MM.1S (cell line): ENCODE data around the gene FIGNL2.
"Not testable (repeated sequence)": the region's sequence is repeated elsewhere in the genome, so short reads cannot be mapped to it uniquely, and the experiment has no call there.

ENCODE experiments used
- DNase-seq: peaks from one replicate; pipeline ENCODE4 v3.0.0-alpha.2; 2015
- H2AFZ ChIP-seq: fragments of 300-600 bp; sonication (generic); 2 replicates; pipeline ENCODE4 v1.6.0; 2016; ENCODE audit warnings: antibody characterized with exemption, low read length
- H3F3A ChIP-seq: fragments of 300-600 bp; sonication (generic); 2 replicates; pipeline ENCODE4 v1.6.1; 2016; ENCODE audit warnings: mild to moderate bottlenecking, antibody characterized with exemption, low read length, moderate library complexity, mixed read lengths; ENCODE audit not compliant: insufficient read depth
- H3K27ac ChIP-seq: fragments of 300-600 bp; sonication (generic); 2 replicates; pipeline ENCODE4 v1.5.1; 2016; ENCODE audit warnings: mild to moderate bottlenecking, low read length
- H3K27me3 ChIP-seq: fragments of 300-600 bp; sonication (generic); replicated peaks from 2 replicates; pipeline ENCODE4 v1.6.0; 2016; ENCODE audit warnings: low read length; ENCODE audit not compliant: insufficient read depth
- H3K36me3 ChIP-seq: fragments of 300-600 bp; sonication (generic); replicated peaks from 2 replicates; pipeline ENCODE4 v1.6.1; 2016; ENCODE audit warnings: mild to moderate bottlenecking, low read length, mixed read lengths; ENCODE audit not compliant: insufficient read depth
- H3K4me1 ChIP-seq: fragments of 300-600 bp; sonication (generic); 2 replicates; pipeline ENCODE4 v1.6.1; 2016; ENCODE audit warnings: low read length, mixed read lengths
- H3K4me2 ChIP-seq: fragments of 300-600 bp; sonication (generic); 2 replicates; pipeline ENCODE4 v1.6.0; 2016; ENCODE audit warnings: low read depth, low read length
- H3K4me3 ChIP-seq: fragments of 300-600 bp; sonication (generic); 2 replicates; pipeline ENCODE4 v1.5.1; 2016; ENCODE audit warnings: low read length, mixed read lengths
- H3K79me2 ChIP-seq: fragments of 300-600 bp; sonication (generic); 2 replicates; pipeline ENCODE4 v1.6.1; 2016; ENCODE audit warnings: mixed run types, low read length, mixed read lengths
- H3K9ac ChIP-seq: fragments of 300-600 bp; sonication (generic); 2 replicates; pipeline ENCODE4 v1.6.1; 2016; ENCODE audit warnings: low read length, mixed read lengths
- H3K9me2 ChIP-seq: fragments of 300-600 bp; sonication (generic); replicated peaks from 2 replicates; pipeline ENCODE4 v1.6.1; 2016; ENCODE audit warnings: mild to moderate bottlenecking, low read length, mixed read lengths; ENCODE audit not compliant: insufficient read depth
- H3K9me3 ChIP-seq: fragments of 300-600 bp; sonication (generic); replicated peaks from 2 replicates; pipeline ENCODE4 v1.6.1; 2016; ENCODE audit warnings: mild to moderate bottlenecking, low read length, mixed read lengths; ENCODE audit not compliant: insufficient read depth
- H4K20me1 ChIP-seq: fragments of 300-600 bp; sonication (generic); 2 replicates; pipeline ENCODE4 v1.6.1; 2016; ENCODE audit warnings: mild to moderate bottlenecking, low read length, moderate library complexity, mixed read lengths; ENCODE audit not compliant: insufficient read depth
- CTCF ChIP-seq: fragments of 300-600 bp; sonication (generic); IDR thresholded peaks from 2 replicates; pipeline ENCODE4 v1.5.1; 2016; ENCODE audit warnings: antibody characterized with exemption, low read length, mixed read lengths
- EZH2 ChIP-seq: fragments of 300-600 bp; sonication (generic); optimal IDR thresholded peaks from 2 replicates; pipeline ENCODE3; 2017; ENCODE audit warnings: low read depth, mild to moderate bottlenecking, antibody characterized with exemption, low read length, mixed read lengths
- EZH2phosphoT487 ChIP-seq: fragments of 300-600 bp; sonication (generic); IDR thresholded peaks from 2 replicates; pipeline ENCODE4 v1.6.1; 2018; ENCODE audit warnings: antibody characterized with exemption, low read length

FIGNL2 gene

DNA sequence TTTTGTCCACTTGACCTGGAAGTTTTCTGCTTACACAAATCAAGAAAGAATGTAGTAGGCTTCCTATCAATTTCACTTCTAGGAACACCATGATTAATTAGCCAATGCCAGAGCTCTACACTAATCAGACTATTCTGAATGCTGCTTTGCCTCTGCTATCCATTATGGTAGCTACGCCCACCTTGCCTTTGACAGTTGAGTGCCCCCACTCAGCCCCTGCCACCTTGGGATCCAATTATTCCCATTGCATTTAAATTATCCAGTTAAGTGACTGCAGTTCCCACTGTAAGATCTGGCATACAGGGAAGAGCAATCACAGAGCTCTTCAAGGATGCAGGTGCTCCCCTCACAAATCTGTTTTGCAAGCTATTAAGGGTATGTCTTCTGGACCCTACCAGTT lies 47.5 kb downstream of the FIGNL2 start:
- H4K20me1 ChIP-seq: no peaks in the 10 kb centered on the region
- H3K27ac ChIP-seq: no peak overlapping the region
- TF ChIP-seq EZH2 (no peak), EZH2phosphoT487 (no peak), CTCF (no peak)

DNA sequence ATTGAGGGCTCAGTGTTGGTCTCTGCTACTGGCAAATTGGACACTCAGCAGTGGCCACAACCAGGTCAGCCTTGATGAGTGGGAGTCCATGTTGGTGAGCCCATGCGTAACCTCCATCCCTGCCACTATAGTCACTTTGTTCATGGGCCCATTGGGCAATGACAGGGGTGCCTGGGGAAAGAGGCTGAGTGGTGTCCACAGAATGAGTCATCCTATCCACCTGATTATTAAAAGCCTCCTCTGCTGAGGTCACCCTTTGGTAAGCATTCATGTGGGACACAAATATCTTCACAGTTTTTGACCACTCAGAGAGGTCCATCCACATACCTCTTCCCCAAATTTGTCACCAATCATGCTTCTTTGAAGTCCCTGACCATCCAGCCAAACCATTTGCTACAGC lies 50.0 kb downstream of the FIGNL2 start:
- no peak for DNase-seq
- TF ChIP-seq CTCF: no peak
- no peak for TF ChIP-seq EZH2phosphoT487
- no peak for TF ChIP-seq EZH2
- no peaks in the 10 kb centered on the region for H3F3A ChIP-seq

More for the DNA sequence above, 47.5 kb downstream of the FIGNL2 start:
- no peaks in the 10 kb centered on the region for H3F3A ChIP-seq
- H2AFZ ChIP-seq: no peak overlapping the region
- no peak overlapping the region for H3K4me2 ChIP-seq
- no peak for DNase-seq
- H3K79me2 ChIP-seq: no peaks in the 10 kb centered on the region
- H3K4me1 ChIP-seq: no peaks in the 10 kb centered on the region
- H3K9me2 ChIP-seq: no peaks in the 10 kb centered on the region
- H3K36me3 ChIP-seq: no peaks in the 10 kb centered on the region
- no peak overlapping the region for H3K9ac ChIP-seq
- H3K27me3 ChIP-seq: no peaks in the 10 kb centered on the region
- H3K9me3 ChIP-seq: no peaks in the 10 kb centered on the region
- H3K4me3 ChIP-seq: no peak overlapping the region

DNA sequence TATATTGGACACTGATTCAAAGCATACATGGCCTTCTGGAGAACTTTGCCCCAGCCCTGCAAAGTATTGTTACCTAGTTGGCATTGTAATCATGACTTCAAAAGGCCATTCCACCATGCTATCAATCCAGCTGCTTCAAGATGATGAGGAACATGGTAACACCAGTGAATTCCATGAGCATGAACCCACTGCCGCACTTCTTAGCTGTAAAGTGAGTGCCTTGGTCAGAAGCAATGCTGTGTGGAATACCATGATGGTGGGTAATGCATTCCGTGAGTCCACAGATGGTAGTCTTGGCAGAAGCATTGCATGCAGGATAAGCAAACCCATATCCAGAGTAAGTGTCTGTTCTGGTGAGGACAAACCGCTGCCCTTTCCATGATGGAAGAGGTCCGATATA lies 50.5 kb downstream of the FIGNL2 start:
- not testable (repeated sequence) for H3K27ac ChIP-seq, H3K36me3 ChIP-seq, H3K9ac ChIP-seq, H2AFZ ChIP-seq, DNase-seq, H3K4me1 ChIP-seq, H4K20me1 ChIP-seq, H3K9me3 ChIP-seq, H3K9me2 ChIP-seq, H3K4me2 ChIP-seq, H3K4me3 ChIP-seq, H3K27me3 ChIP-seq, H3K79me2 ChIP-seq, H3F3A ChIP-seq

More for the DNA sequence above, 50.0 kb downstream of the FIGNL2 start:
- Histone ChIP-seq H3K4me3 (no peak overlapping the region), H4K20me1 (no peaks in the 10 kb centered on the region), H3K4me1 (no peaks in the 10 kb centered on the region), H2AFZ (no peak overlapping the region), H3K9me2 (no peaks in the 10 kb centered on the region), H3K27me3 (no peaks in the 10 kb centered on the region), H3K4me2 (no peak overlapping the region), H3K9ac (no peak overlapping the region), H3K27ac (no peak overlapping the region), H3K36me3 (no peaks in the 10 kb centered on the region), H3K79me2 (no peaks in the 10 kb centered on the region), H3K9me3 (no peaks in the 10 kb centered on the region)

DNA sequence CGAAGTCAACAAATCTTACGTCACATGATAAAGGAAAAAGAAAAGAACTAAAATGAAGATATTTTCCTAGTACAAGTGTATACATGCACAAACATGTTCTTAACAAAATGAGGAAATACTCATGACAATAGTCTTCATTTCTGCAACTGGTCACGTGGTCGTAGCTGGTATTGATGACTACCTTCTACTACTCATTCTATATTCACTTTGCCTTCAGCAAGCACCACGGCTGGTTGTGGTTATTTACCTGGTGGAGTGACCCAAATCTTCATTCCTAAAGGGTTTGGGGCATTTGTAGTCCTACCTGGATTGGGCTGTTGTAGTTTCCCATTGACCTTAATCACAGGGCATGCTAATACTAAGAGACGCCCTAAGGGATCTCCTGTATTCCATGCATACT lies 51.2 kb downstream of the FIGNL2 start:
- Histone ChIP-seq H3K27ac (no peak overlapping the region), H3F3A (no peaks in the 10 kb centered on the region), H3K4me1 (no peaks in the 10 kb centered on the region), H3K36me3 (no peaks in the 10 kb centered on the region), H2AFZ (no peak overlapping the region), H3K79me2 (no peaks in the 10 kb centered on the region), H3K9me3 (no peaks in the 10 kb centered on the region), H3K4me2 (no peak overlapping the region), H3K9ac (no peak overlapping the region), H3K9me2 (no peaks in the 10 kb centered on the region), H3K4me3 (no peak overlapping the region), H3K27me3 (no peaks in the 10 kb centered on the region), H4K20me1 (no peaks in the 10 kb centered on the region)
- TF ChIP-seq CTCF (no peak), EZH2phosphoT487 (no peak), EZH2 (no peak)
- DNase-seq: no peak
